Ureter (tissue), 1 donor: Measurements from ENCODE around the gene IDS. TPM values are rescaled to one million over a fixed set of nuclear protein-coding genes. Genes with fewer than 3 reads are reported as not detected.
"Not testable (repeated sequence)": the region's sequence is repeated elsewhere in the genome, so short reads cannot be mapped to it uniquely, and the experiment has no call there.

Experiments
- DNase-seq: peaks from one replicate; pipeline ENCODE4 v3.0.0-alpha.2; 2020; ENCODE audit warnings: low spot score
- total RNA-seq: library from RNA; stranded (reverse); gene quantifications from one replicate; pipeline ENCODE4 v1.2.4, GENCODE V29; 2023
- donor health status: DM: yes; HTN: yes; CAD: no.

IDS gene
- total RNA-seq, 1 donor from 2014 or later: 86.8 TPM

- no peak for DNase-seq
Observed at GRCh38 chrX:149528381-149528780, 23.3 kb upstream of the IDS start.

GRCh38 chrX:149527705-149528104, 22.6 kb upstream of the IDS start:
- DNase-seq: no peak

- DNase-seq: not testable (repeated sequence)
Observed at GRCh38 chrX:149526318-149527033, 21.4 kb upstream of the IDS start.

GRCh38 chrX:149525903-149526302, 20.8 kb upstream of the IDS start:
- DNase-seq: not testable (repeated sequence)

GRCh38 chrX:149525389-149525788, 20.3 kb upstream of the IDS start:
- DNase-seq: peak; percentile 51

- no peak for DNase-seq
Observed at GRCh38 chrX:149522916-149523315, 17.8 kb upstream of the IDS start.

GRCh38 chrX:149521438-149521837, 16.3 kb upstream of the IDS start:
- DNase-seq: no peak

- not testable (repeated sequence) for DNase-seq
Observed at GRCh38 chrX:149520636-149521277, 15.7 kb upstream of the IDS start.

GRCh38 chrX:149518236-149518635, 13.1 kb upstream of the IDS start:
- DNase-seq: no peak

- DNase-seq: no peak
Observed at GRCh38 chrX:149517308-149517707, 12.2 kb upstream of the IDS start.

- no peak for DNase-seq
Observed at GRCh38 chrX:149516604-149517003, 11.5 kb upstream of the IDS start.

- DNase-seq: no peak
Observed at GRCh38 chrX:149515954-149516602, 11.0 kb upstream of the IDS start.

GRCh38 chrX:149513825-149514428, 8.8 kb upstream of the IDS start:
- DNase-seq: no peak

- peak; percentile 59 for DNase-seq
Observed at GRCh38 chrX:149512225-149512885, 7.2 kb upstream of the IDS start.

GRCh38 chrX:149511081-149511480, 6.0 kb upstream of the IDS start:
- no peak for DNase-seq

GRCh38 chrX:149510386-149510785, 5.3 kb upstream of the IDS start:
- no peak for DNase-seq

- no peak for DNase-seq
Observed at GRCh38 chrX:149508467-149508866, 3.4 kb upstream of the IDS start.

- no peak for DNase-seq
Observed at GRCh38 chrX:149506349-149506748, 1.2 kb upstream of the IDS start.

GRCh38 chrX:149505671-149506070, 565 bp upstream of the IDS start:
- DNase-seq: no peak

- no peak for DNase-seq
Observed at GRCh38 chrX:149504226-149504914, 736 bp downstream of the IDS start.

- DNase-seq: peak; percentile 54
Observed at GRCh38 chrX:149503446-149503845, 1.7 kb downstream of the IDS start.
